K562 (cell line): ENCODE measurements around the gene ALB. TPM values are rescaled to one million over a fixed set of nuclear protein-coding genes. Genes with fewer than 3 reads are reported as not detected.

Source experiments
- CHCHD3 ChIP-seq: fragments of 250-450 bp; sonication (Bioruptor Pico); IDR thresholded peaks from 2 replicates; pipeline ENCODE4 v2.1.2; 2022; ENCODE audit warnings: mild to moderate bottlenecking
- DPF2 ChIP-seq: fragments of 450-650 bp; IDR thresholded peaks from 2 replicates; pipeline ENCODE4 v1.6.1; 2016
- GMEB1 ChIP-seq: fragments of 250-450 bp; sonication (Bioruptor Pico); IDR thresholded peaks from 2 replicates; pipeline ENCODE4 v1.4.0; 2020; ENCODE audit warnings: mild to moderate bottlenecking
- HDAC2 ChIP-seq: fragments of 450-650 bp; IDR thresholded peaks from 2 replicates; pipeline ENCODE4 v1.6.1; 2016; ENCODE audit warnings: mild to moderate bottlenecking
- NFE2 ChIP-seq: IDR thresholded peaks from 2 replicates; pipeline ENCODE4 v1.6.1; 2014; ENCODE audit warnings: antibody characterized with exemption, low read depth
- NR4A1 ChIP-seq, 2 experiments: fragments of 250-450 bp in 1 of 2; fragments of 450-650 bp in 1 of 2; sonication (Bioruptor Pico) in 1 of 2; IDR thresholded peaks; 2 replicates each; pipeline versions ENCODE4 v1.4.0 to v1.6.1; 2016 to 2020; ENCODE audit warnings: mild to moderate bottlenecking in 2 of 2, missing compliant biosample characterization in 1 of 2, missing genetic modification characterization in 1 of 2, moderate library complexity in 1 of 2
- RBM17 ChIP-seq: fragments of 200-400 bp; formaldehyde crosslinking; IDR thresholded peaks from 2 replicates; pipeline ENCODE4 v1.6.1; 2017; ENCODE audit warnings: low read depth, mild to moderate bottlenecking, low read length, borderline replicate concordance
- SMAD4 ChIP-seq: fragments of 250-450 bp; sonication (Bioruptor Pico); conservative IDR thresholded peaks from 2 replicates; pipeline ENCODE4 v1.8.0; 2021; ENCODE audit warnings: inconsistent platforms, mild to moderate bottlenecking, moderate library complexity
- TRIM25 ChIP-seq: fragments of 450-650 bp; IDR thresholded peaks from 2 replicates; pipeline ENCODE4 v1.7.0; 2016; ENCODE audit warnings: borderline replicate concordance
- YY1 ChIP-seq, 3 experiments: IDR thresholded peaks; 2 replicates each; pipeline ENCODE4 v1.6.1; 2011; ENCODE audit warnings: low read length in 2 of 3, mild to moderate bottlenecking in 2 of 3, moderate library complexity in 2 of 3, borderline replicate concordance in 1 of 3, control low read depth in 1 of 3, low read depth in 1 of 3; ENCODE audit not compliant: insufficient read depth in 3 of 3, insufficient replicate concordance in 2 of 3, control insufficient read depth in 1 of 3, insufficient read length in 1 of 3; ENCODE audit errors: extremely low read depth in 1 of 3
- ZNF639 ChIP-seq, 2 experiments: fragments of 200-800 bp in 1 of 2; sonication (Bioruptor generic) in 1 of 2; sonication (generic) in 1 of 2; formaldehyde crosslinking in 1 of 2; IDR thresholded peaks in 1 of 2; conservative IDR thresholded peaks in 1 of 2; 2 replicates each; pipeline versions ENCODE4 v1.5.0 to v1.6.1; 2016 to 2020; ENCODE audit warnings: missing compliant biosample characterization in 1 of 2, missing genetic modification characterization in 1 of 2, missing genetic modification reagents in 1 of 2
- polyA plus RNA-seq, 8 experiments: library from polyadenylated mRNA; depleted of rRNA in 4 of 8; stranded (reverse) in 5 of 8; unstranded in 3 of 8; fragments of >200 nt; fragmentation: Nextera tagmentation in 2 of 8; fragmentation: Illumina TruSeq in 1 of 8; extraction: Ambion mirVana in 2 of 8; extraction: Trizol in 1 of 8; gene quantifications; 2 replicates each; pipeline versions ENCODE4 v1.2.1 to v1.2.3, GENCODE V29; 2011 to 2014; ENCODE audit warnings: inconsistent platforms in 1 of 8, missing spikeins in 1 of 8
- total RNA-seq, 7 experiments: library from RNA; depleted of rRNA in 6 of 7; stranded (reverse); fragments of >200 nt in 6 of 7; fragmentation: Illumina TruSeq in 2 of 7; extraction: Trizol in 2 of 7; gene quantifications; 2 replicates each; pipeline versions ENCODE4 v1.2.1 to v1.2.3, GENCODE V29; 2011 to 2021; ENCODE audit warnings: low replicate concordance in 1 of 7

The ALB gene
- total and polyA plus RNA-seq, 9 of the 15 experiments (the other 6 are each of a cell fraction or from before 2014, with no cell fraction given): 0.04 to 18.5 (median 0.20) TPM; not detected in 2

- TF ChIP-seq TRIM25 (no peak), ZNF639 (CRISPR knock-in tag; conservative IDR thresholded peaks at IDR 0.05 in 1 of 2, IDR thresholded peaks at IDR 0.05 in 1 of 2) (0 out of 4 replicates have a peak, but pooled peaks of 1 of the 2 experiments have one; percentile 24), GMEB1 (no peak), YY1 (IDR thresholded peaks at IDR 0.05; ENCODE audit: borderline replicate concordance in 1 of 3, control insufficient read depth in 1 of 3, extremely low read depth in 1 of 3, insufficient read depth in 3 of 3, insufficient read length in 1 of 3, insufficient replicate concordance in 2 of 3, low read depth in 1 of 3, low read length in 2 of 3) (peak in 2 of 3 experiments; percentile 27 to 55), NR4A1 (CRISPR knock-in tag; IDR thresholded peaks at IDR 0.05) (no peak), NR4A1 (tag; IDR thresholded peaks at IDR 0.05) (peak; percentile 54; the same call in 1 of the 2 replicates), RBM17 (no peak), NFE2 (peak; percentile 88), DPF2 (peak; percentile 55), CHCHD3 (CRISPR knock-in tag) (no peak), SMAD4 (peak; percentile 53; the same call in 1 of the 2 replicates), HDAC2 (no peak)
These were observed 46.4 kb downstream of the ALB start (continued) for GRCh38 chr4:73450398-73451004.
